Right kidney (tissue), 1 donor: ENCODE results near the gene PTPRH.
A peak's percentile ranks its signal among the peaks of the same experiment; 100 is the strongest.
"Not testable (repeated sequence)": the region's sequence is repeated elsewhere in the genome, so short reads cannot be mapped to it uniquely, and the experiment has no call there.

Experiments used
- DNase-seq: peaks from one replicate; pipeline ENCODE4 v3.0.0-alpha.2; 2016

The PTPRH gene

GRCh38 chr19:55179606-55180484 is 29.5 kb downstream of the PTPRH start, which contains the start of gene SYT5:
SYT5 (minus strand) TSS chr19:55180289; CDS start chr19:55179041, 1,248 bp downstream.
- peak; percentile 55 for DNase-seq

GRCh38 chr19:55178781-55179599 is 30.3 kb downstream of the PTPRH start:
- peak; percentile 83 for DNase-seq

GRCh38 chr19:55176076-55176475 is 33.2 kb downstream of the PTPRH start:
- DNase-seq: no peak

DNA sequence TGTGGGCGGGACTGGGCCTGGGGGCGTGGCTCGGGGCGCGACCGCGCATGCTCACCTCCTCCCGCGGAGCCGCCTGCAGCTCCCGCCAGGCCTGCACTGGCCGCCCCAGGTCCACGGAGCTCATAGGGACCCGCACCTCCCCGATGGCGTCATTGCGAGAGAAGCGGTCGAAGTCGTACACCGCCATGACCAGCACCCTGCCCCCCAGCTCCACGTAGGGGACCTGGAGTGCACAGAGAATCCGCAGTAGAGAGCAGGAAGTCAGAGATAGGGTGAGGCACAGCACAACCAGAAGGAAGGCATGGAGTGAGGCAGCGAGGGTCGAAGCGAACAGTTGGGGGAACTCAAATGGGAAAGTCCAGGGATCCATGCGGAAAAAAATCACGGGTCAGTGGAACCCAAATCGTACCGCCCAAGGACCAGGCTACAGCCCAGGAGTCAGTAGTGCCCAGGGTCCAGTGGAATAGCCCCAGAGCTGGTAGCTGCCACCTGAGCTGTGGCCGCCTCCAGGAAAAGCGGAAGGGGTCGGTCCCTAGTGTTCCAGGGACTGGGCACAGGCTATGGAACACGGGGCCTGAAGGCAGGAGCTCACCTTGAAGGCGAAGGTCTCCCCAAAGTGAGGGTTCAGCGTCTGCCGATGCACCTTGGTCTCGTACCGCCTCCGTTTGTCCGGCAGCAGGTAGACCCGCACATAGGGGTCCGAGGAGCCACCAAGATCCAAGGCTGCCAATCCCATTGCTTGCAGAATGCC is 34.0 kb downstream of the PTPRH start:
- no peak for DNase-seq

GRCh38 chr19:55174425-55175116 is 34.7 kb downstream of the PTPRH start:
- no peak for DNase-seq

DNA sequence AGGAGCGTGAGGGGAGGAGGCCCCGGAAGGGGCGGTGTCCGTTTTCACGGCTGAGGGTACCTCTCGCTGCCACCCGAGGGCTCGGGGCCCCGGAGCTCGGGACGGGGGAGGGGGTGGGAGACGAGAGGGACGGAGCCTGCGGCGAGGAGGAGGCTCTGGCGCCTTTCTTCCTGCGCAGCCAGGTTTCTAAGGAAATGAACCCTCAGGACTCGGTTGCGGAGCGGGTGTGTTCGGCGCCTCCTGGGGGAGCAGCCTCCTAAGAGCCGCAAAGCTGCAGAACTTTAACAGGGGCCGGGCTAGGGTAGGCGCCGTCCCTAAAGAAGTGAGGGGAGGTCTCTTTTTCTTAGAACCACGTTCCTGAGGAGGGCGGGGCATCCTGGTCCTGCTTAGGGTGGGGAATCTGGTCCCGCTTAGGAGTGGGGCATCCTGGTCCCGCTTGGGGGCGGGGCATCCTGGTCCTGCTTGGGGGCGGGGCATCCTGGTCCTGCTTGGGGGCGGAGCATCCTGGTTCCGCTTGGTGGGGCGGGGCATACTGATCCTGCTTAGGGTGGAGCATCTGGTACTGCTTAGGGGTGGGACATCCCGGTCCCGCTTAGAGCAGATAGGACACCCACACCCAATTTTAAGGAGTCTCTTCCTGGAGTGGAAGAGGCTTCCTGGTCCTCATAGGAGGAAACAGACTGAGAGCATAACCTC is 35.4 kb downstream of the PTPRH start:
- peak; percentile 52 for DNase-seq

DNA sequence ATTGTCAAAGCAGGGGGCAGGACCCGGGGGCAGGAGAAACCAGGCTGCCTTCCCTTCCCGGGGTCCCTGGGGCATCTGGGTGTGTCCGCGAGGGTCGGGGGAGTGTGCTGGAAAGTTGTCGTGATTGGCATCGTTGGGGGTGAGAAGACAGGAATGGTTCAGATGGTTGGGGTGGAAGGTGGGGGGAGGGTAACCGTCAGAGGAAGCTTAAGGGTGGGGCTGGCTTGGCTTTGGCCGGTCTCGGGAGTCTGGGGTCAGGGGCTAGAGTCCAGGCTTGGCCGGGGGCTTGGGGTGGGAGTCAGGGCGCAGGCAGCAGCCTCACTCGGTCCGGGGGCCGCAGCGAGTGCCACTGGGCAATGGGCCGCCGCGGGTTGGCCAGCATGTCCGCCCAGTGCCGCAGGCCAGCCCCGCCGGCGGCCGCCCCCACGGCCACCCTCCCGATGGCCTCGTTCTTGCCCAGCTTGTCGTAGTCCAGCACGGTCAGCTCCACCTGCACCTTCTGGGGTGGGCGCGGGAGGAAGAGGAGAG is 36.1 kb downstream of the PTPRH start:
- DNase-seq: no peak

- no peak for DNase-seq
Measured at GRCh38 chr19:55172741-55173140, 36.6 kb downstream of the PTPRH start.

DNA sequence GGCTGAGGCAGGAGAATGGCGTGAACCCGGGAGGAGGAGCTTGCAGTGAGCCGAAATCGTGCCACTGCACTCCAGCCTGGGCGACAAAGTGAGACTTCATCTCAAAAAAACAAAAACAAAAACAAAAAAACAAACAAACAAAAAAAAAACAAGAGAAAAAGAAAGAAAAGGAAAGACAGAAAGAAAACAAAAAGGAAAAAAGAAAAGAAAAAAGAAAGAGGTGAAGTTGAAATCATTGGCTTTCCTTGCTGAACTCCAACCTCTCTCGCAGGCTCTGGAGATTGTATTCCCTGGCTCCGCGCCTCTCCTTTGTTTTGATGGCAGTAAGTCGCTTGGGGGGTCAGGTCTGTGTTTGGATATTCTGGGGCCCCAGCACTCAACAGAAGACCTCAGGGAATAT is 37.0 kb downstream of the PTPRH start:
- not testable (repeated sequence) for DNase-seq

GRCh38 chr19:55171440-55171839 is 37.9 kb downstream of the PTPRH start:
- no peak for DNase-seq

- DNase-seq: no peak
Measured at GRCh38 chr19:55169136-55169535, 40.2 kb downstream of the PTPRH start.

DNA sequence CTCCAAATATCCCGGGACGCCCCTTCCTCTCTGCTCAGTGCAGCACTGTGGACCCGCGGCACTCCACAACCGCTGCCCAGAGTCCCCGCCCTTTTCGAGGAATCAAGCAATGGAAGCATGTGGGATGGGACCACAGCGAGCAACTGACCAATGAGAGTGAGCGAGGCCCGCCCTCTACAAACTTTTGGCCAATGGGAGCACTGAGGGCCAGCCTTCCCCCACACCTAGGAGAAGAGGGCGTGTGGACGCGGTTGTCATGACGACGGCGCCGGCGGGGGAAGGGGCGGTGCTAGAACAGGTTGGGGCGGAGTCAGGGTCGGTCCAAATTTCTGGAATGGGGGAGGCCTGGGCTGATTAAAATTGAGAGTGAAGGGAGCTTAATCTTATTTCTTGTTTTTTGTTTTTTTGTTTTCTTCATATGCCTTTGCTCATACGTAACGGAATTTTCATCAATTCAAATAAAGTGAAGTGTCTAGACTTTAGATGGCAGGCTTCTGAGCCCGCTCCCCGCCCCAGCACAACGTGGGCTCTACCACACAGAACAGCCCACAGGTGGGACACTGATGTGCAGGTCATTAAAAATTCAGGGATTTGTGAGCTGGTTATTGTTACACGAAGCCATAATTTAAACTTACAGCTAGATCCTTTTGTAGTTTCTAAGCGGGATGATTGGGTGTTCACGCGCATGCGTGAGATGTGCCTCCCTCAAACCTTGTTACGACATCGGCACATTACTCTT is 42.6 kb downstream of the PTPRH start, which contains the start of gene DNAAF3:
TSS of gene DNAAF3 (minus strand) at position 84 of the 739 bp plus-strand sequence. CDS start 200 bp downstream, outside the sequence.
- DNase-seq: peak; percentile 91

GRCh38 chr19:55165952-55166529 is 43.3 kb downstream of the PTPRH start:
- peak; percentile 83 for DNase-seq

DNA sequence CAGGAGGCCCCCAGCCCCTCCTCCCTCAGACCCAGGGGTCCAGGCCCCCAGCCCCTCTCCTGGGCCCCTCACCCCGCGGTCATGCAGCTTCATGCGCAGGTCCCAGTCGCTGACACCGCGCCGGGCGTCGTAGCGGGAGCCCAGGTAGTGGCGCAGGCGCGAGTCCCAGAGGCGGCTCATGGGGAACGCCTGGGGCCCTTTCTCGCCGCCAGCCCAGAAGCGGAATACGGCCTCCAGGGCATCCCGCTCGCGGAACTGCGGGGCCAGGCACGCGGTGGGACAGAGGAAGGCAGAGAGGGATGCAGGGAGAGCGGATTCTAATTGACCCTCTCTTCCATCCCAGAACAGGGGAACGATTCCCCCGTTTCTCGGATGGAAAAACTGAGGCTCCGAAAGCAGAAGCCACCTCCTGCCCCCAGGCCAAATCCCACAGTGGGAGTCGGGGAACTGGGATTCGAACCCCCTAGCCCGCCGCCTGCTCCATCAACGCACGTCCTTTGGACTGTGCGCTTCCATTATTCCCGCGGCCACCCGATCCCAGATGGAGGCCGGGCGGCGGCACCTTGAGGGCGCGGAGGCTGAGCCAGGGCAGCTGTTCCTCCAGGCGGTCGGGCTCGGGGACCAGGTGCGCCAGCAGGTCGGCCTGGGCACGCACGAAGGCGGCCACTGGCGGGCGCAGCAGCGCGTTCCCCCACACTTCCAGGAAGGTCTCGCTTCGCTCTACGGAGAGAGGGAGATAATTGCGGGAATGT is 47.6 kb downstream of the PTPRH start:
- no peak for DNase-seq

DNA sequence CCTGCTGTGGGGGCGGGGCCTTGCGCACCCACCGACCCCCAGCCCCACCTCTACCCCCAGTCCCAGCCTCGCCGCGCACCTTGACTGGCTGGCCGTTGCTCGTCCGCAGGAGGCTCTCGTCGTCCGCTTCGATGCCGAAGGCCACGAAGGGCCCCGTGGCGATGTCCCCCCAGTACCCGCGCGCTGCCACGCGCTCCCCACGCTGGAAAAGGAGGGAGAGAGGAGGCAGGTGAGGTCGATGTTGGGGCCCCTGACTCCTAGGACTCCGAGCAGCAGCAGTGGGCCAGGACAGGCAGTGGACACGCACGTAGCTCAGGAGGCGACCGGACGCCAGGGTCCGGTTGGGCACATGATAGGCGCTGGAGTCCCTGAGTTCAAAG is 48.3 kb downstream of the PTPRH start:
- no peak for DNase-seq

GRCh38 chr19:55160128-55160985 is 48.9 kb downstream of the PTPRH start:
- peak; percentile 63 for DNase-seq

DNA sequence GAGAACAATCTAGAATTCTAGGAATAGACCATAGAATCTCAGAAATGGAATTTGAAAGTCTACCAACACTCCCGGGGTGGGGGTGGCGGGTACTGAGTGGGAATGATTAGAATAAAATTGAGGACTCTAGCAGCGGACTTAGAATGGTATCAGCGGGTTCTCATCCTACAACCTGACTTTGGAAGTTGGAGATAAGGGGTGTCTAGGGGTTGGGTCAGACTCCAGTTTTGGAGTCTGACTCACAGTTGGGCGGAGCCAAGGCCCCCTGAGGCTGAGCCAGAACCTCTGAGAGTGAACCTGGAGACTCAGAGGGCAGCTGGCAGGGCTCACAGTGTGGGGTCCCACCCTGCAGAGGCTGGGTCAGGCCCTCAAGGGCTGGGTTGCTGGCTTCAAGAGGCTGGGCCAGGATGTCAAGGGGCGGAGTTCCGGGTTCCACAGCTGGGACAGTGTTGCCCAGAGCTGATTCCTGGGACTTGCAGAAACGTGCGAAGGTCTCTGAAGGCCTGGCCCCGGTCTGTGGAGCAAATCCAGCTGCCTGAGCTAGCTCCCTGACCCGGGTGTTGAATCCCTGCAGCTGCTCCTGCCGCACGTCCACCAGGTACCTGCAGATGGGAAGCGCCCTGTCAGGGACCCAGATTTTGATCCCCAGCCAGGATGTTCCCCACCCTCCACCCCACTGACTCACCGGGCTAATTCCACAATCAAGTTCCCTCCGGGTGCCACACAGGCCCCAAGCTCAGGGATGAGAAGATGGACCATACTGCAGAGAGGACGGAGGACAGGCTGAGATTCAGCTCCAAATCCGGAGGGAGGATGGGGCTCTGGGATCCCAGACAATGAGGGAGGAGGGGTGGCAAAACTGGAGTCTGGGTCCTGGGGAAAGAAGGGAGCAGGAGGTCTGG is 50.2 kb downstream of the PTPRH start:
- DNase-seq: no peak
